ENCODE measurements around the gene KCNG1. TPM values are rescaled to one million over a fixed set of nuclear protein-coding genes. Genes with fewer than 3 reads are reported as not detected.

KCNG1 gene
- total RNA-seq, 1 donor, result 3.0 TPM

DNA sequence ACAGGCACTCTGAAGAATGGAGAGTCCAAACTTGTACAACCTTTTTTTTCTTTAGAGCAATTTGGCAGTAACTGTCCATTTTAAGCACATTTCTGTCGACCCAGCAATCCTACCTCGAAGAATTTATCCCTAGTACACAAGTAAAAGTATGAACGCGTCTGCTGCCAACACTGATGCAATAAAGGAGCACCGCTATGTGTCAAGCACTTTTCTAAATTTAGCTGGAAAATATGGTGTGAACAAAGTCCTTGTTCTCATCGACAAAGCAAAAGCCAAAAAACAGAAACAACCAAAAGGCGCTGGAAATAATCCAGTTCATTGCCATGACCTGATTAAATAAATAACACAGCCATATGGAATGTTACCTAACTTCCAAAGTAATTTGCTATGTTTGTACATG, 65.6 kb downstream of the KCNG1 start:
- no peak for TF ChIP-seq CTCF (IDR thresholded peaks at IDR 0.05; ENCODE audit: insufficient read depth, low read length)
- peak overlapping the region; percentile 99 for H3K4me3 ChIP-seq (ENCODE audit: low read depth, low read length)
- DNase-seq (ENCODE audit: low read depth), result peak; percentile 52

DNA sequence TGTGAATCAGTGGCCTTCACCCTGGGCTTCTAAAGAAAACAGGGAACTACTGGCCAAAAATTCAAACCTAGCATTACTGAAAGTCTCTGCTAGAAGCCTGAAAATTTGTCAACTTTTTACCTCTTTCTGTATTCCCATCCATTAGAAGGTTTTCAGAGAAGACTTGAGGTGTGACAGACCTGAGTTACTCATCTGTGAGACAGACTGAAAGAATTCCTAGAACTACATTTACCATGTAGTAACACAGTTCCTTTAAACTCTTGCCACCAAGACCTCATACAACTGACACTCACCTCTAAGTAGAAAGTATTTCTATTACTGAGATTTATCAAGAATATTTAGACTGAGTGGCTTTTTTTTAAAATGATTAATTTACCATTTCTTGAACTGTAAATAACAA, 69.1 kb downstream of the KCNG1 start:
- no peak for DNase-seq (ENCODE audit: low read depth)
- TF ChIP-seq CTCF (IDR thresholded peaks at IDR 0.05; ENCODE audit: insufficient read depth, low read length), result no peak
- no peak overlapping the region for H3K4me3 ChIP-seq (ENCODE audit: low read depth, low read length)

Other genes starting within 250 kb of the KCNG1 start
- gene BCAS4, start 228.0 kb downstream of the KCNG1 start, total RNA-seq (ENCODE audit: low replicate concordance), result 1.5 and 2.7 TPM in 2 replicates
- 31.2 and 35.4 TPM in 2 replicates for gene ADNP, start 91.7 kb downstream of the KCNG1 start, total RNA-seq (ENCODE audit: low replicate concordance)
- gene DPM1, start 64.6 kb downstream of the KCNG1 start, total RNA-seq (ENCODE audit: low replicate concordance), result 52.3 and 70.8 TPM in 2 replicates
- gene MOCS3, start 64.3 kb downstream of the KCNG1 start, total RNA-seq (ENCODE audit: low replicate concordance), result 3.8 and 7.9 TPM in 2 replicates